ENCODE results near the gene ANK3.

DNA sequence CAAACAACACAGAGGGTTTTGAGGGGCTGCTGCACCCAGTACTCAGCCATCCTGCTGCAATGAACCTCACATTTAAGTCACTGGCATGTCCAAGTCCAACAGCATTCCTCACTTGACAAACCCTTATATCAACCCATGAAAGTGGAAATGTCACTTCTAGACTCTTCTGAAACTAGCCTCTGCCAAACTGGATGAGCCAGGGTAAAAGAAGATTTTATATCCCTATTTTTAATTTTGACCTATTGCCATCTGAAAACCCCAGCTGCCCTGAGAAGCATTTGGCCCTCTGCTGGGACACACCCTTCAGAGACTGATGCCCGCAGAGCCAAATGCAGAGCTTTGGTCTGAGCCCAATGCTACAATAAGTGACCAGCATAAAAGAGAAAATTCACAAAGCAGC is 201.1 kb downstream of the ANK3 start:
- TF ChIP-seq EZH2 (IDR thresholded peaks at IDR 0.05; ENCODE audit: low read depth), result no peak
- no peak for TF ChIP-seq CTCF (conservative IDR thresholded peaks at IDR 0.05)
